Body of pancreas (tissue), 4 donors: ENCODE data around the gene RP9. TPM values are rescaled to one million over a fixed set of nuclear protein-coding genes. Genes with fewer than 3 reads are reported as not detected.
A peak's percentile ranks its signal among the peaks of the same experiment; 100 is the strongest.

Experiments used
- ATAC-seq: fragments of 150-250 bp; one replicate; pipeline ENCODE4 v1.9.1; 2016
- DNase-seq, 4 donors: peaks; one replicate each; pipeline ENCODE4 v3.0.0-alpha.2; 2019
- H3K27ac ChIP-seq, 4 donors: fragments of 200-600 bp; sonication (generic); 1 replicate in 3 of 4; 2 replicates in 1 of 4; pipeline versions ENCODE4 v1.5.1 to v1.6.1; 2016 to 2019; ENCODE audit warnings: mild to moderate bottlenecking in 1 of 4, mixed read lengths in 1 of 4, moderate library complexity in 1 of 4
- H3K27me3 ChIP-seq, 2 donors: fragments of 200-600 bp; sonication (generic); one replicate each; pipeline ENCODE4 v1.6.0; 2016; ENCODE audit warnings: mild to moderate bottlenecking in 1 of 2
- H3K36me3 ChIP-seq, 2 donors: fragments of 200-600 bp; sonication (generic); replicated peaks in 1 of 2; 2 replicates each; pipeline ENCODE4 v1.5.1; 2016; ENCODE audit warnings: low read depth in 2 of 2; ENCODE audit not compliant: insufficient read depth in 1 of 2
- H3K4me1 ChIP-seq: fragments of 200-600 bp; sonication (generic); one replicate; pipeline ENCODE4 v1.6.0; 2016
- H3K4me3 ChIP-seq, 2 donors: fragments of 200-600 bp; sonication (generic); 1 replicate in 1 of 2; 2 replicates in 1 of 2; pipeline ENCODE4 v1.5.1; 2016 to 2019
- H3K9me3 ChIP-seq, 3 donors: fragments of 200-600 bp; sonication (generic); 1 replicate in 2 of 3; 2 replicates in 1 of 3; pipeline ENCODE4 v1.5.1; 2016
- CTCF ChIP-seq, 7 experiments: fragments of 450-650 bp in 4 of 7; fragments of 200-600 bp in 3 of 7; sonication (generic) in 3 of 7; IDR thresholded peaks; one replicate each; pipeline ENCODE4 v1.5.1; 2016 to 2019; ENCODE audit warnings: antibody characterized with exemption in 7 of 7
- POLR2A ChIP-seq, 3 donors: fragments of 450-650 bp; IDR thresholded peaks; one replicate each; pipeline ENCODE4 v1.6.1; 2016; ENCODE audit warnings: antibody characterized with exemption in 3 of 3, mild to moderate bottlenecking in 2 of 3
- WGBS, 2 donors: methylation state at CpG; one replicate each; pipeline ENCODE4 v1.1.5; 2017; 5-methylcytosine and 5-hydroxymethylcytosine counted together
- intact Hi-C: fragments of 100-400 bp; cut with DNase I; formaldehyde crosslinking; loops from one replicate; pipeline ENCODE4 v1.15.1; 2023
- total RNA-seq, 2 donors: library from RNA; depleted of rRNA; stranded (reverse); fragments of >200 nt; gene quantifications; one replicate each; pipeline ENCODE4 v1.1.0, GENCODE V29; 2016

The RP9 gene
- total RNA-seq, 2 donors from 2014 or later: 5.2 to 9.6 TPM

GRCh38 chr7:33155811-33156210, 46.6 kb upstream of the RP9 start:
- WGBS, 2 donors: 86 to 93% methylated on average over 2 of the region's 2 CpGs
- intact Hi-C loops: no loop called here
- H3K4me3 ChIP-seq: no peak overlapping the region
- H3K27ac ChIP-seq: no peak overlapping the region
- H3K27me3 ChIP-seq: no peaks in the 10 kb centered on the region
- TF ChIP-seq POLR2A (IDR thresholded peaks at IDR 0.05): no peak
- DNase-seq: no peak
- no peaks in the 10 kb centered on the region for H3K4me1 ChIP-seq
- no peak for ATAC-seq
- H3K36me3 ChIP-seq: no peaks in the 10 kb centered on the region
- H3K9me3 ChIP-seq: no peaks in the 10 kb centered on the region

GRCh38 chr7:33152087-33152486, 42.9 kb upstream of the RP9 start:
- TF ChIP-seq POLR2A (IDR thresholded peaks at IDR 0.05) (no peak), CTCF (IDR thresholded peaks at IDR 0.05) (no peak)
- no peak for ATAC-seq

GRCh38 chr7:33145156-33145555, 36.0 kb upstream of the RP9 start:
- ATAC-seq (no peak), DNase-seq (no peak)
- no peaks in the 10 kb centered on the region for H3K36me3 ChIP-seq
- no peak overlapping the region for H3K4me3 ChIP-seq
- H3K27me3 ChIP-seq: no peaks in the 10 kb centered on the region
- intact Hi-C loops: no loop called here
- peaks cover 10% of the 10 kb centered on the region for H3K4me1 ChIP-seq
- TF ChIP-seq CTCF (IDR thresholded peaks at IDR 0.05) (no peak), POLR2A (IDR thresholded peaks at IDR 0.05) (no peak)
- no peak overlapping the region for H3K27ac ChIP-seq
- WGBS, 2 donors: 83 to 87% methylated on average over 5 of the region's 5 CpGs
- H3K9me3 ChIP-seq: no peaks in the 10 kb centered on the region

More at GRCh38 chr7:33152087-33152486, 42.9 kb upstream of the RP9 start:
- no peaks in the 10 kb centered on the region for H3K4me1 ChIP-seq
- no peaks in the 10 kb centered on the region for H3K36me3 ChIP-seq
- no peak overlapping the region for H3K4me3 ChIP-seq
- intact Hi-C loops: no loop called here
- WGBS, 2 donors: 82 to 91% methylated on average over 3 of the region's 3 CpGs
- DNase-seq: no peak
- no peak overlapping the region for H3K27ac ChIP-seq
- no peaks in the 10 kb centered on the region for H3K27me3 ChIP-seq
- no peaks in the 10 kb centered on the region for H3K9me3 ChIP-seq

GRCh38 chr7:33143996-33144718, 35.0 kb upstream of the RP9 start:
- intact Hi-C loops: no loop called here
- 33 to 36% methylated on average over 4 of the region's 4 CpGs for WGBS, 2 donors

GRCh38 chr7:33142585-33142984, 33.4 kb upstream of the RP9 start:
- ATAC-seq: no peak
- WGBS, 2 donors: 87 to 95% methylated on average over 1 of the region's 1 CpG
- H3K9me3 ChIP-seq: no peaks in the 10 kb centered on the region

More at GRCh38 chr7:33143996-33144718, 35.0 kb upstream of the RP9 start:
- Histone ChIP-seq H3K4me3 (no peak overlapping the region), H3K27ac (peak overlapping the region in 2 of 4 donors; percentile 39 to 42), H3K27me3 (no peaks in the 10 kb centered on the region), H3K4me1 (peaks cover 10% of the 10 kb centered on the region), H3K36me3 (no peaks in the 10 kb centered on the region), H3K9me3 (no peaks in the 10 kb centered on the region)
- DNase-seq (peak in 1 of 4 donors; percentile 8), ATAC-seq (peak; percentile 81)
- TF ChIP-seq POLR2A (IDR thresholded peaks at IDR 0.05) (no peak), CTCF (IDR thresholded peaks at IDR 0.05) (no peak)

More at GRCh38 chr7:33142585-33142984, 33.4 kb upstream of the RP9 start:
- TF ChIP-seq POLR2A (IDR thresholded peaks at IDR 0.05): no peak
- TF ChIP-seq CTCF (IDR thresholded peaks at IDR 0.05): no peak
- Histone ChIP-seq H3K4me1 (peaks cover 10% of the 10 kb centered on the region), H3K27me3 (no peaks in the 10 kb centered on the region), H3K4me3 (no peak overlapping the region), H3K27ac (no peak overlapping the region), H3K36me3 (no peaks in the 10 kb centered on the region)
- intact Hi-C loops: no loop called here
- DNase-seq: no peak
